K562 (cell line): Measurements from ENCODE around the gene ATG13.

Experiments
- CHD2 ChIP-seq: IDR thresholded peaks from 2 replicates; pipeline ENCODE4 v1.6.1; 2011; ENCODE audit warnings: low read depth, low read length
- EGR1 ChIP-seq: fragments of 450-650 bp; conservative IDR thresholded peaks from 2 replicates; pipeline ENCODE4 v1.6.1; 2017; ENCODE audit warnings: mild to moderate bottlenecking
- EZH2 ChIP-seq: IDR thresholded peaks from 2 replicates; pipeline ENCODE4 v1.6.1; 2012; ENCODE audit warnings: low read depth, mild to moderate bottlenecking, inconsistent platforms, low read length, borderline replicate concordance
- JUND ChIP-seq, 2 experiments: IDR thresholded peaks; 2 replicates in 1 of 2; 3 replicates in 1 of 2; pipeline ENCODE4 v1.6.1; 2011; ENCODE audit warnings: borderline replicate concordance in 2 of 2, low read depth in 2 of 2, low read length in 2 of 2, improper control_type of control experiment in 1 of 2, missing biosample characterization in 1 of 2, missing genetic modification characterization in 1 of 2, missing genetic modification reagents in 1 of 2
- KDM5B ChIP-seq: fragments of 200-600 bp; sonication (generic); IDR thresholded peaks from 2 replicates; pipeline ENCODE4 v1.6.1; 2012; ENCODE audit warnings: low read depth, mild to moderate bottlenecking, moderate library complexity, low read length, control low read depth, inconsistent platforms; ENCODE audit not compliant: insufficient replicate concordance
- NR2C2 ChIP-seq, 2 experiments: fragments of 200-800 bp in 1 of 2; sonication (Bioruptor generic) in 1 of 2; sonication (generic) in 1 of 2; formaldehyde crosslinking in 1 of 2; IDR thresholded peaks; 2 replicates each; pipeline versions ENCODE4 v1.6.1 to v1.8.0; 2016 to 2022; ENCODE audit warnings: mild to moderate bottlenecking in 1 of 2, missing compliant biosample characterization in 1 of 2, missing genetic modification characterization in 1 of 2, missing genetic modification reagents in 1 of 2
- TAF1 ChIP-seq: IDR thresholded peaks from 2 replicates; pipeline ENCODE4 v1.6.1; 2011; ENCODE audit warnings: mild to moderate bottlenecking, low read length, moderate library complexity; ENCODE audit not compliant: insufficient read depth, control insufficient read depth, severe bottlenecking; ENCODE audit errors: extremely low read depth
- TRIM28 ChIP-seq: fragments of 450-650 bp; IDR thresholded peaks from 2 replicates; pipeline ENCODE4 v1.6.1; 2017
- TF ChIP-seq, protein P1 (sequence below), 3 experiments: IDR thresholded peaks in 2 of 3; conservative IDR thresholded peaks in 1 of 3; 2 replicates each; pipeline ENCODE4 v1.5.1; 2011 to 2012; ENCODE audit warnings: low read length in 3 of 3, mild to moderate bottlenecking in 3 of 3, control low read depth in 2 of 3, improper control_type of control experiment in 1 of 3, inconsistent platforms in 1 of 3, low read depth in 1 of 3, mixed read lengths in 1 of 3, moderate library complexity in 1 of 3; ENCODE audit not compliant: insufficient read depth in 2 of 3
- TF ChIP-seq, protein P2 (sequence below): fragments of 450-650 bp; IDR thresholded peaks from 2 replicates; pipeline ENCODE4 v1.6.1; 2016
- TF ChIP-seq, protein P3 (sequence below): fragments of 450-650 bp; IDR thresholded peaks from 2 replicates; pipeline ENCODE4 v1.6.1; 2018; ENCODE audit not compliant: partially characterized antibody

DNA sequence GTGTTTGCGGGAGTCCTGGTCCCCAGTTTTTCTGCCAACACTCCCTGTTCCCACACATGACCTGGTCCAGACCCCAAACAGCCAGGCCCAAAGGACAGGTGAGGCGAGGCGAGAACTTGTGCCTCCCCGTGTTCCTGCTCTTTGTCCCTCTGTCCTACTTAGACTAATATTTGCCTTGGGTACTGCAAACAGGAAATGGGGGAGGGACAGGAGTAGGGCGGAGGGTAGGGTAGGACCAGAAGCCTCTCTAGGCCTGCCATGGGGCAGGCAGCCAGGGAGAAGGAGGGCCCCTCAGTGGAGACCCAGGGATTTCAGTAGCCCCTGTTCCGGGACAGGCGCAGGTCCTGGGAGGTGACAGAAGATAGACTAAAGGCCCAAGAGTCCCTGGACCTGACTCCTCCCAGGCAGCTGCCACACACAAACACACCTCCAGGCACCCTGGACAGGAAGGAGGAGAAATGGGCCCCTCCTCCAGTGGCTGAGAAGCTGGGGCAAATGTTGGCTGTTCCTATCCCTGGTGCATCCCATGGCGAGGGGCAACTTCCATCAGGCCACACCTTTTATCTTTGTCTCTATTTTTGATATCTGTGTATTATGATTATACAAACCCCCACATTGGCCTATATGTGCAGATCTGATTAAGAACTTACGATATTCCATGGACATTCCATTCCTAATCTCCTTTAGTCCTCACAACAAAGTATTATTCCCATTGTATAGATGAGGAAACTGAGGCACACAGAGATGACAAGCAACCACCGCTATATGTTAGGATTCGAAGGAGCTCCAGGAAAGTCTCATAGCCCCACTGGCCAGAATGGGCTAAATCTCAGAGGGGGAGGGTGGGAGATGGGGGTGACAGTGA is 101.0 kb downstream of the ATG13 start:
- TF ChIP-seq JUND (IDR thresholded peaks at IDR 0.05; ENCODE audit: borderline replicate concordance, low read depth, low read length) (no peak), JUND (tag; IDR thresholded peaks at IDR 0.05; ENCODE audit: borderline replicate concordance, low read depth, low read length) (no peak), TAF1 (no peak), NR2C2 (CRISPR knock-in tag; IDR thresholded peaks at IDR 0.05) (no peak), NR2C2 (tag; IDR thresholded peaks at IDR 0.05) (no peak), KDM5B (no peak), TRIM28 (no peak), EGR1 (no peak), CHD2 (no peak), EZH2 (no peak)
- TF ChIP-seq, protein P1, sequence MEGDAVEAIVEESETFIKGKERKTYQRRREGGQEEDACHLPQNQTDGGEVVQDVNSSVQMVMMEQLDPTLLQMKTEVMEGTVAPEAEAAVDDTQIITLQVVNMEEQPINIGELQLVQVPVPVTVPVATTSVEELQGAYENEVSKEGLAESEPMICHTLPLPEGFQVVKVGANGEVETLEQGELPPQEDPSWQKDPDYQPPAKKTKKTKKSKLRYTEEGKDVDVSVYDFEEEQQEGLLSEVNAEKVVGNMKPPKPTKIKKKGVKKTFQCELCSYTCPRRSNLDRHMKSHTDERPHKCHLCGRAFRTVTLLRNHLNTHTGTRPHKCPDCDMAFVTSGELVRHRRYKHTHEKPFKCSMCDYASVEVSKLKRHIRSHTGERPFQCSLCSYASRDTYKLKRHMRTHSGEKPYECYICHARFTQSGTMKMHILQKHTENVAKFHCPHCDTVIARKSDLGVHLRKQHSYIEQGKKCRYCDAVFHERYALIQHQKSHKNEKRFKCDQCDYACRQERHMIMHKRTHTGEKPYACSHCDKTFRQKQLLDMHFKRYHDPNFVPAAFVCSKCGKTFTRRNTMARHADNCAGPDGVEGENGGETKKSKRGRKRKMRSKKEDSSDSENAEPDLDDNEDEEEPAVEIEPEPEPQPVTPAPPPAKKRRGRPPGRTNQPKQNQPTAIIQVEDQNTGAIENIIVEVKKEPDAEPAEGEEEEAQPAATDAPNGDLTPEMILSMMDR (IDR thresholded peaks at IDR 0.05 in 2 of 3, conservative IDR thresholded peaks at IDR 0.05 in 1 of 3; ENCODE audit: insufficient read depth in 2 of 3, low read depth in 1 of 3, low read length in 3 of 3), result no peak
- TF ChIP-seq, protein P2, sequence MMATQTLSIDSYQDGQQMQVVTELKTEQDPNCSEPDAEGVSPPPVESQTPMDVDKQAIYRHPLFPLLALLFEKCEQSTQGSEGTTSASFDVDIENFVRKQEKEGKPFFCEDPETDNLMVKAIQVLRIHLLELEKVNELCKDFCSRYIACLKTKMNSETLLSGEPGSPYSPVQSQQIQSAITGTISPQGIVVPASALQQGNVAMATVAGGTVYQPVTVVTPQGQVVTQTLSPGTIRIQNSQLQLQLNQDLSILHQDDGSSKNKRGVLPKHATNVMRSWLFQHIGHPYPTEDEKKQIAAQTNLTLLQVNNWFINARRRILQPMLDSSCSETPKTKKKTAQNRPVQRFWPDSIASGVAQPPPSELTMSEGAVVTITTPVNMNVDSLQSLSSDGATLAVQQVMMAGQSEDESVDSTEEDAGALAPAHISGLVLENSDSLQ, result no peak
- TF ChIP-seq, protein P3, sequence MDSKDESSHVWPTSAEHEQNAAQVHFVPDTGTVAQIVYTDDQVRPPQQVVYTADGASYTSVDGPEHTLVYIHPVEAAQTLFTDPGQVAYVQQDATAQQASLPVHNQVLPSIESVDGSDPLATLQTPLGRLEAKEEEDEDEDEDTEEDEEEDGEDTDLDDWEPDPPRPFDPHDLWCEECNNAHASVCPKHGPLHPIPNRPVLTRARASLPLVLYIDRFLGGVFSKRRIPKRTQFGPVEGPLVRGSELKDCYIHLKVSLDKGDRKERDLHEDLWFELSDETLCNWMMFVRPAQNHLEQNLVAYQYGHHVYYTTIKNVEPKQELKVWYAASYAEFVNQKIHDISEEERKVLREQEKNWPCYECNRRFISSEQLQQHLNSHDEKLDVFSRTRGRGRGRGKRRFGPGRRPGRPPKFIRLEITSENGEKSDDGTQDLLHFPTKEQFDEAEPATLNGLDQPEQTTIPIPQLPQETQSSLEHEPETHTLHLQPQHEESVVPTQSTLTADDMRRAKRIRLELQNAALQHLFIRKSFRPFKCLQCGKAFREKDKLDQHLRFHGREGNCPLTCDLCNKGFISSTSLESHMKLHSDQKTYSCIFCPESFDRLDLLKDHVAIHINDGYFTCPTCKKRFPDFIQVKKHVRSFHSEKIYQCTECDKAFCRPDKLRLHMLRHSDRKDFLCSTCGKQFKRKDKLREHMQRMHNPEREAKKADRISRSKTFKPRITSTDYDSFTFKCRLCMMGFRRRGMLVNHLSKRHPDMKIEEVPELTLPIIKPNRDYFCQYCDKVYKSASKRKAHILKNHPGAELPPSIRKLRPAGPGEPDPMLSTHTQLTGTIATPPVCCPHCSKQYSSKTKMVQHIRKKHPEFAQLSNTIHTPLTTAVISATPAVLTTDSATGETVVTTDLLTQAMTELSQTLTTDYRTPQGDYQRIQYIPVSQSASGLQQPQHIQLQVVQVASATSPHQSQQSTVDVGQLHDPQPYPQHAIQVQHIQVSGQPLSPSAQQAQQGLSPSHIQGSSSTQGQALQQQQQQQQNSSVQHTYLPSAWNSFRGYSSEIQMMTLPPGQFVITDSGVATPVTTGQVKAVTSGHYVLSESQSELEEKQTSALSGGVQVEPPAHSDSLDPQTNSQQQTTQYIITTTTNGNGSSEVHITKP, result no peak
